D721Med (cell line): ENCODE results near the gene BCCIP.

Experiments used
- DNase-seq: peaks from one replicate; pipeline ENCODE4 v3.0.0; 2011; ENCODE audit warnings: low spot score; ENCODE audit not compliant: insufficient read length
- FAIRE-seq: peaks from 2 replicates; lab custom pipeline; 2011; peaks lifted over from hg19 to GRCh38; lab: Jason Lieb, UNC
- TF ChIP-seq, protein P1 (sequence below): IDR thresholded peaks from 2 replicates; pipeline ENCODE4 v1.5.1; 2012; ENCODE audit warnings: mild to moderate bottlenecking, control low read depth; ENCODE audit not compliant: insufficient read depth; ENCODE audit errors: missing control alignments

Gene BCCIP

DNA sequence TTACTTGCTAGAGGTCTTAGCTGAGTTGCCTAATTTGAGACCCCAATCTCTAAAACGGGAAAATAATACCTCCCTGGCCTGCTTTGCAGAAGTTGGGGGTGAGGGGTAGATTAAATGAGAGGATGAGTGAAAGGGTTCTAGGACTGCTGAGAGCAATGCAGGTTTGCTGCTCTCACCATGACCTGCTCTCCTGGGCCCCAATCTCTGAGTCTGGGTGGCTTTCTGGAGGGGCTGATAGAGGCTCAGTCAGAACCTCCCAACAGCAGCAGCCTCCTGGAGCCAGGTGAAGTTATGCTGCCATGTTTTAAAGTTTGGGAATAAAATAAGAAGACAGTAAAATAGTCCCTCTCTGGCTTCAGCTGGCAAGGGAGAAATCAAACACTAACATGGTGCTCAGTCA lies 7.6 kb upstream of the BCCIP start:
- no peak for FAIRE-seq
- TF ChIP-seq, protein P1, sequence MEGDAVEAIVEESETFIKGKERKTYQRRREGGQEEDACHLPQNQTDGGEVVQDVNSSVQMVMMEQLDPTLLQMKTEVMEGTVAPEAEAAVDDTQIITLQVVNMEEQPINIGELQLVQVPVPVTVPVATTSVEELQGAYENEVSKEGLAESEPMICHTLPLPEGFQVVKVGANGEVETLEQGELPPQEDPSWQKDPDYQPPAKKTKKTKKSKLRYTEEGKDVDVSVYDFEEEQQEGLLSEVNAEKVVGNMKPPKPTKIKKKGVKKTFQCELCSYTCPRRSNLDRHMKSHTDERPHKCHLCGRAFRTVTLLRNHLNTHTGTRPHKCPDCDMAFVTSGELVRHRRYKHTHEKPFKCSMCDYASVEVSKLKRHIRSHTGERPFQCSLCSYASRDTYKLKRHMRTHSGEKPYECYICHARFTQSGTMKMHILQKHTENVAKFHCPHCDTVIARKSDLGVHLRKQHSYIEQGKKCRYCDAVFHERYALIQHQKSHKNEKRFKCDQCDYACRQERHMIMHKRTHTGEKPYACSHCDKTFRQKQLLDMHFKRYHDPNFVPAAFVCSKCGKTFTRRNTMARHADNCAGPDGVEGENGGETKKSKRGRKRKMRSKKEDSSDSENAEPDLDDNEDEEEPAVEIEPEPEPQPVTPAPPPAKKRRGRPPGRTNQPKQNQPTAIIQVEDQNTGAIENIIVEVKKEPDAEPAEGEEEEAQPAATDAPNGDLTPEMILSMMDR = no peak

DNA sequence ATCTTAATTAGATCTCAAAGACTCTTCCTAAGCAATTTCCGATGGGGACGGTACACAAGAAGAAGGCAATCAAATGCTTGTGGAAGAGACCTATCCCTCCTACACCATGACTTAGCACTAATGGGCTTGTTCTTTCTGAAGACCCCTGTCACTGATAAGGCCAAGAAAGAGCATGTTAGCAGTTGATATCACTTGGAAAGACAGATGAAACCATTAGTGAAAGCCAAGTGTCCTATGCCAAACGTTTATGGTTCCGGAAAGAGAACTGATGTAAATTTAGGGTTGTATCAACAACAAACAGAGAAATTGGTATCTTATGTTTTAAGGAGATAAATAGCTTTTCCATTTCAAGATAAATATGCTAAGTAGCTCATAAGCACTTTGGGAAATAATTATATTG lies 6.8 kb upstream of the BCCIP start:
- TF ChIP-seq, protein P1 = no peak
- FAIRE-seq = no peak
- no peak for DNase-seq

More for the DNA sequence above, 7.6 kb upstream of the BCCIP start:
- DNase-seq = no peak

GRCh38 chr10:125817337-125817946 lies 5.9 kb upstream of the BCCIP start:
- DNase-seq (no peak), FAIRE-seq (no peak)
- TF ChIP-seq, protein P1 = no peak

DNA sequence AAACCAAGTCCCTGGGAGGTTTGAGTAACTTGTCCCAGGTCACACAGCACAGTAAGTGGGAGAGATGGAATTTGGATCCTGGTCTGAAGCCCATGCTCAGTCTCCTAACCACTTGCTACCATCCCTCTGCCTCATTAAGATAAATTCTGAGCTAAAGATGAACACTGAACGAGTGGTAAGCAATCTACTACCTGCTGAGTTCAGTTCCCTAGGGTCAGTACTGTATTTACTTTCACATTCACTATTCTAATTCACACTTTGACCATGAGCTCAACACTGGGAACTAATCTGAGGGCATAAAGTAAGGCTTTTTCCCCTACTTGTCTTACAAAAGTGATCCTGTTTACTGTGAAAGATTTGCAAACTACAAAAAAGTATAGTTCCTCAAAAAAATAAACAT lies 2.6 kb upstream of the BCCIP start:
- TF ChIP-seq, protein P1 = no peak
- FAIRE-seq = no peak
- DNase-seq = no peak

DNA sequence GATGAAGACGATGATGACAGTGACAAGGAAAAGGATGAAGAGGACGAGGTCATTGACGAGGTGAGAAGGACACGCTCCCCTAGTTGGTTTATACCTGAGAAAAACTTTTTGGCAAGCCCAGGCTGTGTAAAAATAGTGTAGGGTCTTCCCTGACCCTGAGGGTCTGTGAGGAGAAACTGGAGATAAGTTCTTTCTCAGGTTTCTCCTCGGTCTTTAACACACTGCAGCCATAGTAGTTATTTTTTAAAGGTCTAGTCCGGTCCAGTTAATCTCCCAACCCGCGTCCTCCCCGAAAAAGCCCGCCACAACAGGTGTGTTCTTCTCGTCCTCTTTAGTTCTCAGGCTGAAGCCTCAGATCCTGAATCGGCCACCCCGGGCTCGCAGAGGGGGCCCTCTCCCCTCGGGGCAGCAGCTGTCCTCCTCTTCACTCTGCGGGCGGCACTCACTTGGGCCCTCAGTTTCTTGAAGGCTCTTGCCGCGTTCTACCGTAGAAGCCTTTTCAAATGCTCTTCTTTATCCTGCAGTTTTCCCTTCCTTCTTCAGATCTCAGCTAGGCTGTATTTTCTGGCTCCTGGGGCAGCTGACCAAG lies 411 bp downstream of the BCCIP start:
- no peak for FAIRE-seq
- DNase-seq = no peak
- TF ChIP-seq, protein P1 = no peak

DNA sequence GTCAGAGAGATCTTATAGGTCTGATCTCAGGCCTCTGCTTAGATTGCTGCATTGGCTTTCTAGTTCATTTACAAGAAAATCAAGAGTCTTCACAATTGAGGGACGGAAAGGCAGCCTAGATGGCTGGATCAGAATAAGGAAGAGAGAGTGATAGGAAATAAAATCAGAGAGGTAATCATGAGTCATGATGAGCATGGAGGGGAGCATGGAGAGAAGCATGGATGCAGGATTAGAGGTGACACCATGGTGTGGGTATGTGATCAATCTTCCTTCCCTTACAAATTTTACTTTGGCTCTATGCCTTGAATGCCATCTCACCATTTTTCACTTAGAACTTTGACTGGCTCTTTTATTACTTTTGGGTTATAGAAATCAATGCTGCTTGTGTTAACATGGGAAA lies 1.4 kb downstream of the BCCIP start:
- TF ChIP-seq, protein P1 = no peak

DNA sequence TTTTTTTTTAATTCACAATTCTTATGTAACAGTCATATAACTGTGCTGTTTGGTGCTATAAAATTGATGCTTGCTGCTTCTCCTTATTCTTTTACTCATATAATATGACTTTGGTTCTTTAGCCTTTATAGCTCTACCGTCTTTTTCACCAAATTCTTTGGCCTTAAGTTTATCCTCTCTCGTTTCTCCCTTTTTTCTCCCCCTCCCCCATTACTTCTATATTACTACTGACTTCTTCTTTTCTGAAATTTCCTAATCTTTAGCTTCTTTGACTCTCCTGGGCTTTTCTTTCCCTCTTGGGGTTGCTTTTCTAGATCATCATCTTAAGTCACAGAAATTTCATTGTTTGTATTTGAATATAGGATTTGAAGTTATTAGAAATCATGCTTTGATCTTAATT lies 3.8 kb downstream of the BCCIP start:
- TF ChIP-seq, protein P1 = no peak
- no peak for FAIRE-seq
- DNase-seq = no peak

More for the DNA sequence above, 1.4 kb downstream of the BCCIP start:
- DNase-seq (no peak), FAIRE-seq (no peak)
